GM21576 (cell line): Measurements from ENCODE around the gene SETD5.
A peak's percentile ranks its signal among the peaks of the same experiment; 100 is the strongest.

Experiments
- ATAC-seq: cut with Tn5 transposase; IDR thresholded peaks from one replicate; pipeline ENCODE4 v1.9.1; 2021; ENCODE audit warnings: mild to moderate bottlenecking, moderate library complexity; ENCODE audit not compliant: unreplicated experiment

SETD5 gene

DNA sequence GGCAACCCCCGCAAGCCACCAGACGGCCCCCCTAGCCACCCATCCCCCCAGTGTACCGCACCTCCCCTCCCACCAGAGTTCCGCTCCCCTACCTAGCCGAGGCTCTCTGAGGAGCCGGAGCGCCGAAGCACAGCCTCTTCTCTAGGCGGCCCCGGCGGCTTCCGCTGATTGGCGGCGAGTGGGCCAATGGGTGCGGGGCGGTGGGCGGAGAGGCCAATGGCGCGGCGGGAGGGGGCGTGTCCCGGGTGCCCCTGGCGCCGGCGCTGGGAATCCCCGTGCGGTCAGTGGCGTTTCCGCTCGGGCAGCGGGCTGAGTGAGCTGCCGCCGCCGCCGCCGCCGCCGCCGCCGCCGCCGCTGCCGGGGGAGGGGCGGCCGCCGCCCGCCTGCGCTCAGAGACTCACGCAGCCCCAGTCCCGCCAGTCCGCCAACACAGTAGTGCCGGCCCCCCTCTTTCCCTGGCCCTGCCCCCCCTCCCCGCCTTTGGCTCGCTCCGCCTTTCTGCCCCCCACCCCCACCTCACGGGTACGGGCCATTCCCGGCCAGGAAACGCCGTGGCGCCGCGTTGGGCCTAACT lies at the start of gene SETD5:
Gene SETD5, plus strand, starts transcription at position 284 of the 574 bp plus-strand sequence. CDS start 31,324 bp downstream, outside the sequence.
- ATAC-seq = peak; percentile 52

- no peak for ATAC-seq
Observed at GRCh38 chr3:9347887-9348286, 49.5 kb upstream of the SETD5 start.

- ATAC-seq = no peak
Observed at GRCh38 chr3:9349321-9350117, 47.9 kb upstream of the SETD5 start.

DNA sequence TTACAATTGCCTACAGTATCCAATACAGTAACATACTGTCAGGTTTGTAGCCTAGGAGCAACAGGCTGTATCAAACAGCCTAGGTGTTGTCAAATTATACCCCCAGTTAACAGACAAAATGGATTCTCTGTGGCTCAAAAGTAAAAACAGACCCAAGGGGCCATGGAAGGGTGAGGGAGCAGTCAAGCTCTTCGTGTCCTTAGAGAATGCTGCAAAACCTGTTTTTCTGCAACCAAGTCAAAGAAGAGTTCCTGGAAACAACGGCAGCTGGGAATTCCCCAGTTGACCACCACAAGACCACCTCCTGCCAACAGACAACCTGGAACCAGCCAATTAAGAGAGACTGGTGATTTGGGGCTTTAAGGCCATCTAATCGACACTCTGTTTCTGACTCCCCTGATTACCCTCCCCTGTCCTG lies 45.7 kb upstream of the SETD5 start:
- no peak for ATAC-seq

DNA sequence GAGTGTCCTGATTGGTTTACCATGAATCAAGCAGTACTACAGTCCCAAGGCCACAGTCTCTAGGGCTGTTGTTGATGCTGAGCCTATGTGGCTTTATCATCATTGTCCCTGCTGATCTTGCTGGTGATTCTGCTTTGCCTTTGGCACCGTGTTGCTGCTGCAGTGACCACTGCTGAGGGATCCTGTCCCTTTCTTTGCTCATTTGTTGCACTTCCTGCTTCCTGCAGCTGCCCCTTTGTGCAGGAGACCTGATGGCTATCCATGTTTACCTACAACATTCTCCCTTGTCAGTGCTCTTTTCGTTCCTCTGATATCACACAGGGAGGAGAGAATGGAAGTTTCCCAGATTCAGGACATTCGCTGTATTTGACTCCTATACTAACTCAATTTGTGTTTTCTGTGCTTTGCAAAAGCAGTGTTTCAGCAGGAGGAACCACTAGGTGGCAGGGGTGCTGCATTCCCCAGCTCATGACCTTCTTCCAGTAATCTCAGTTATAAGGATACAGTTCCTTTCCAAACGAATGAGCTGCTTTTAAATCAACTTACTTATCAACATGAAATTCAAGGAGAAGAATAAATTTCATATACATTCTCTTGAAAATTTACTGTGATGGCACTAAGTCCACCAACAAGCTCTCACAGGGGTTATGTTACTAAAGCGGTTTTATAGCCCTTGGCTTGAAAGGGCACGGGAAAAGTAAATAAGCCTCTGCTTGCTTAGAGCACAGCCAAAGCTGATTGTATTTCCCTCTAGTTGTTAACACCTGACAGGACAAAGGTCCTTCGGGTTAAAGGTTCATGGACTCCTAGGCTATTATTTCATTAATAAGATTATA lies 44.3 kb upstream of the SETD5 start:
- ATAC-seq = peak; percentile 58

DNA sequence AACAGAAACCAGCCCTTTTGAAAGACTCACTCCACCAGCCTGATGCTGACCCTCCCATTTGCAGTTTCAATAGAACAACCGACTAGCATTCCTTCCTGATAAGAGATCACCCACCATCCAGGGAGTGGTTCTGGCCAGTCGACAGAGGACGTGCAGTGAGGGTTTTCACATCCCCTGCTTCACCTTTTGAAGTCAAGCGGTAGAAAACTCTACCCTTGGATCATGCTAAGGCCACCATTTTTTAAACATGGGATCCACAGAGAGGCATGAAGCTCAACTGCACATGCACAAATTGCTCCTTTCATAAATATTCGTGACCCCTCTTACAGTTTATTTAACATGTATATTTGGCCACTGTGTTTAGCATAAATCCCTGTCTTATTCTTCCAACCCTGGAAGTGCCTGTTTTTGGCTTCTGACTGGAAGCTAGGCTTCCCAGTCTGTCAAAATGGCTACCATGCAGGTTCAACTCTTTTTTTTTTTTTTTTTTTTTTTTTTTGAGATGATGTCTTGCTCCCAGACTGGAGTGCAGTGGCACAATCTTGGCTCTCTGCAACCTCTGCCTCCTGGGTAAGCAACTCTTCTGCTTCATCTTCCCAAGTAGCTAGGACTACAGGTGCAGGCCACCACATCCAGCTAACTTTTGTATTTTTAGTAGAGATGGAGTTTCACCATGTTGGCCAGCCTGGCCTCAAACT lies 35.6 kb upstream of the SETD5 start:
- ATAC-seq = no peak

DNA sequence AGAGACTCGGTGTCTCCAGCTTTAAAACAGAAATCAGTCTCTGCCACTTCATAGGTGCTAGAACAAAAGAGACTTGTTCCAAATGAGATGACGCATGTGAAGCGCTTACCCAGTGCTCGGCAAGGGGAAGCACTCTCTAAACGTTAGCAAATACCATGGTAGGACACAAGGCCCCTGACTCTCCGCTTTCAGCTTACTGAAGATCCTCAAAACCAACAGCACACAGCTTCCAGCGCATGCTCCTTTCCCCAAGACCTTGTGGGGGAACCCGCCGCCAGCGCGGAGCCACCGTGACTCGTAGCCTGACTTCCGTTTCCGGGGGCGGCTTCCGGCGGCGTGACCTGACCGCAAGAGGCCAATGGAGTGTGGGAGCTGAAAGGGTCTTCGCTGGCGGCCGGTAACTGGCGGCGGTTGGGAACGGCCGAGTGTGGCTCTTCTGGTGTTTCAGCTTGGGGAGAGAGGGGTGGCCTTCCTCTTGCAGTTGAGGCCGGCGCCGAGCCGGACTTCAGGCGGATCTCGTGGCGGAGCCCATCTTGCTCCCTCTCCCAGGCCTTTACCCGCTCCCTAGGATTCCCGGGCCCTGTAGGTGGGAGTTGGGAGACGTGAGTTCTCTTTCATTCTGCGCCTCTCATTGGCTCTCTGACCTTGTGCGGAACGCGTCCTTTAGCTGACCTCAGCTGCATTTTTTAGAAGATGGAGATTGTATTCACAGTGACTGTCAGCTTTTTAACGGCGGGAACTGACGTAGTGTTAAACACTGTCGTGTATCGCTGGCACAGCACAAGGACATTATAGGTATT lies 34.5 kb upstream of the SETD5 start, which contains the start of gene THUMPD3:
Gene THUMPD3, plus strand, starts transcription at position 324 of the 800 bp plus-strand sequence. CDS start 2,015 bp downstream, outside the sequence.
- ATAC-seq = peak; percentile 97

DNA sequence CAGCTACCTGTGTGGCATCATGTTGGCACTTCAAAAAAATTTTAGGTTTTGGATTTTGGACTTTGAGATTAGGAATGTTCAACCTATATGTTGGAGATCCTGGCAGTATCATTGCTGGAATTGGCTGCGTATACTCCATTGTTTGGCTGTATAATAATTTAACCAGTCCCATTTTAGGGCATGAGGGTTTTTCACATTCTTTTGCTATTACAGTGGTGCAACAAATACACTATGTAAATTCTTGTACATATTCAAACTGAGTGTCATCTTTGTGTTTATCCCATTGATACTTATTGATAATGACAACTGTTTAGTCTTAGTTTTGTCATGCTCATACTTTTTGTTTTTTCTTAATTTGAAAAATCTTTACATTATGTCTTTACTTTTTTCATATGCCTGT lies 27.9 kb upstream of the SETD5 start:
- ATAC-seq = no peak

DNA sequence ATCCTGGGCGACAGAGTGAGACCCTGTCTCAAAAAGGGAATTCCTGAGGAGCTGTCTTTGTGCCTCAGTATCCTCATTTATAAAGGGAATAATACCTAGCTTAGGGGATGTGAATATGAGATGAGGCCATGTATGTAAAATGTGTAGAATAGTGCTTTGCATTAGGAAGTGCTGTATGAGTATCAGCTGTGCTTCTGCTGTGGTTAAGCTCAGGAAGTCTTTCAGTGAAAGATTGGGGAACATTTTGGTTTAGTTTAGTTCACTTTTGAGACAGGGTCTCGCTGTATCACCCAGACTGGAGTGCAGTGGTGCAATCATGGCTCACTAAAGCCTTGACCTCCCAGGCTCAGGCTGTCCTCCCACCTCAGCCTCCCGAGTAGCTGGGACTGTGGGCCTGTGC lies 23.9 kb upstream of the SETD5 start:
- no peak for ATAC-seq

DNA sequence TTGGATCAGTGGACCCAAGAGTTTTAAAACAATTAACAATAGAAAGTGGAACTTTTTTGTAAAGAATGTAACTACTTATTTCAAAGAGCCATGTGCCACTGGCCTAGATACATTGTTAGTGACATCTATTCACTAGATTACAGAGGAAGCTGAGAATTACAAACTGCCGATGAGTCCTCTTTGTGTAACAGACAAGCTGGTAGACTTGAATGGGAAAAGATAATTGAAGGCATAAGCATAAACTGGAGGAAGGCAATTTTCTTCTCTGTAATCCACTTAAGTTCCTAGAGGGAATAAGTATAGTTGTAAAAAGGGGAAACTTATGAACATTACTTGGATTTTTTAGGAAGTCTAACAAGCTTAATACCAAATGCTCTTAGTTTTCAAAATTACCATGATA lies 19.4 kb upstream of the SETD5 start:
- no peak for ATAC-seq

DNA sequence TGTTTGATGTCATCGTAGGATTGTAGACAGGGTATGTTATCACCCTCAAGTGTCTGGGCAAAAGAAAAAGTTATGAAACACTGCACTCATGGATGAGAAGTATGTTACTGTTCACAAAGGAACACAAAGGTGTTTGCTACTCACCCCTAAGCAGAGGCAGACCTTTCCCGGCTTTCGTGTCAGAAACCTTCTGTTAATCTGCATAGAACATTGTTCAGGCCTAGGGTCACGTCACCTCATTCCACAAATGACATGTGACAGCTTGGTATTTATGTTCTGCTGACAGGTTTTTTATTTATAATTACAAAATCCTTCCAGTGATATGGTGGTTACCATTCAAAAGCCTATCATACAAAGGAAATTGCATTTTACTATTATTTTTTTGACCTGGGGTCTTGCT lies 18.1 kb upstream of the SETD5 start:
- ATAC-seq = no peak

DNA sequence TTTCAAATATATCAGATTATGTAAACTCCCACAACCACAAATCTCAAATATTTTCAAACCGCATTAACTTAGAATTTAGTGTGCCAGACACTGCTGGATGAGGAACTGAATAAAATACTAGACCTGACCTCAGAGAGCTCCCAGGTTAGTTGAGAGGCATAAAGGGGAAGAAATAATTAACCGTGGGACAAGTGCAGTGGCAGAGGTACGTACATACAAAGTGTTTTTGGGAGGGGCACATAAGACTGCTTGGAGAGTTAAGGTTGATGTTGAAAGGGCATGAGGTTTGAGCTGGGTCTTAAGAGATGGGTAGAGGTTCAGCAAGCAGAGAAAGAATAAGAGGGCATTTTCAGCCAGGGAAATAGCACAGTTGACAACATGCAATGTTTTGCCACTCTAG lies 17.4 kb upstream of the SETD5 start:
- no peak for ATAC-seq

DNA sequence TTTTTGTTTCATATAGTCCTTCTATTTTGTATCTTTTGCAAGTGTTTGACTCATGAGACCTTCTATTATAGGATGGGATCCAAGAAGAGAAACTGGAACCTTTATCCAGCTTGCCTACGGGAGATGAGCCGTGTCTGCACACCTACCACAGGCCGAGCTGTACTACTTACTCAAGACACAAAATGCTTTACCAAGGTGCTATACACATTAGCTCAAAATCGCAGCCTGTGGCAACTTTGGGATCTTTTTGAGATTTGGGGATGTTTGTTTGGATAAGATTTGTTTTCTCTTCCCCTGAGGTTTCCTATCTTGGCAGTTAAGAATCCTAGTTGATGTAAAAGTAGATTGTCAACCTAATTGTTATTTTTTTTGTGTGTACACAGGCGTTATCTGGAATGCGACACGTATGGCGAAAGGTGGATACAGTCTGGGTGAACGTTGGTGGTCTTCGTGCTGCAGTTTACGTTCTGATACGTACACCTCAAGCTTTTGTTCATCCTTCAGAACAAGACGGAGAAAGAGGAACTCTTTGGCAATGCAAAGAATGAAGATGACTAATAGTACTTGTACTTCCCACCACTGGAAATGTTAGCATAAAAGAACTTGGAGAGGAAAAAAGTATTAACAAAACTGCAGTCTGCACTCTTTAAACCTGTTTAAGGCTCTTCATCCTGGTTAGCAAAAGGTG lies 13.1 kb upstream of the SETD5 start:
- no peak for ATAC-seq

DNA sequence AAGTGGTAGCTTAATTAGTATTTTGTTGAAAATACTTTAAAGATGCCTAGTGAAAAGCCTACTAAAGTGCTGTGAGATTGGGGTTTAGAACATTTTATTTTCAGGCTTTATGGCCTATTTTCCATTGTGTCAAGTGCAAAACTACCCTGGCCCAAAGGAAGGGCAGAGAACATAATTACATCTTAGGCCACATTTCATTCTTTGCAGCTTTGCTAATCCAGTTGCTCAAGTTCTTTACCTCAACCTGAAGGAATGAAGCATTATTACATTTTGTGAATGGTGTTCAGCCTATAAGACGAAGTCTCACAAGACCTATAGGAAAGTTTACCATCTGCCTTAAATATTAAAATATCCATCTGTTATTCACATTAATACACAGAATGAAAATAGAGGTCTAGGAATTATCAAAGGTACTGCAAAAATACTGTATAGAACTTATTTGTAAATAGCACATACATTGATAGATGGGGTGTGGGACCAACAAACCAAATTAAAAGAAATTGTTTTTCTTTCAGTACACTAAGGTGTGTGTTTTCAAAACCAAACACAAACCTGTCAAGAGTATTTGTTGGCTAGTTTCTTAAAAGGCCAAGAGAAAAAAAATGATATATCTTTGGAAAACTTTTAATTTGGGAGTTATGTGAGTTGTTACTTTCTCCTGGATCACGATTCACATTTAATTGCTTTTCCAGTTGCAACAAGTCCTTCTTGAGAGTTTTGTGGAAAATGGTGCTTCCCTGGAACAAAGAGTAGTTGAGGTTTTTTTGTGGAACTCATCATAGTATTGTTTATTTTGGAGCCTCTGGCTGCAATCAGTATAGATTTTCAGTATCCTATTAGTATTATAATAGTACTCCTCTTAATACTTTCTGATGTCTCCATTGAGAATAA lies 12.0 kb upstream of the SETD5 start:
- no peak for ATAC-seq

DNA sequence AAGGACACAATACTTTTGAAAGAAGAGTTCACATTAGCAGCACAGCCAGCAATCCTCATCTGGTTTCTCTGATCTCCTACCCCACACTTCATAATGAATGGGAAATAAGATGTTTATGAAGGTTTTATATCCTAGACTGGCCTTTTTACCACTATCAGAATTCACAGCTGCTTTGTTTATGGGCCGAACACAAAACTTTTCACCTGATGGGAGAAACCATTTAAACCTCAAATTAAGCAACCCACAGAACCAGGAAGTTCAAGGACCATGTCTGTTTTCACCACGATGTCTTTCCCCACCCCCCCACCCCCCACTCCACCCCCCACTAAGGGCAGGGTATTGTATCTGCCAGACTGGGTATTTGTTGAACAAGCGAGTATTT lies 11.3 kb upstream of the SETD5 start:
- ATAC-seq = no peak

DNA sequence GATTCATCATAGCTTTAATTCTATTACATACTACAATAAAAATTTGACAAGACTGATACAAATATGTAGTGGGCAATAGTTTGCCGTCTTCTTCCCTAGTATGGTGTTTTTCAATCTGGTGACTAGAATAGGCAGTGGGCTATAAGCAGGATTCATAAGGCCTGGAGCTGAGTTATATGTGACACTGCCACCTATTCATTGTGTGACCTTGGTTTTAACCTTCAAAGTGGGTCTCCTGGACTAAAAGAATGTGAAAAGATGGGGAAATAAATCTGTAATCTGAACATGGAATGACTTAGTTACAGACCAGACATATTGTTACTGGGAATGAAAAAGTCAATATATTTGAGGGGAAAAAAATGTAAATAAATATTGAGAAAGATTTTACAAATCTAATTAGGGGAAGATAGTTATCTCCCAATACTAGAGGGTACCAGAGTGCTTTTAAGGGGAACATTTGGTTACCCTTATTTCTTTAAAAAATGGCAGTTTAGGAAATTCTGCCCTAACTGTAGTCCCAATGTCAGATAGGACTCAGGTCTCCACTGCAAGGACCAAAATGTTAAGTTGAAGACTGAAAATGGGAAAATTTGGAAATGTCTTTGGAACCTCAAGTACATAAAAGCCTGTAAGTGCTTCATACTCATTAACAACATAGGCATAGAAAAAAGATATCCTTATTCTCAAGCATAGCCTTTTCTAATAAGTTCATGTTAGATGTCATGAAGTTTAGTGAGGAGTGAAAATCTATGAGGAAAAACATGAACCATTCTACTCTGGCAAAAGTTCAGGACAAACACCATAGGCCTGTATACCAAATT lies 10.7 kb upstream of the SETD5 start:
- ATAC-seq = no peak

DNA sequence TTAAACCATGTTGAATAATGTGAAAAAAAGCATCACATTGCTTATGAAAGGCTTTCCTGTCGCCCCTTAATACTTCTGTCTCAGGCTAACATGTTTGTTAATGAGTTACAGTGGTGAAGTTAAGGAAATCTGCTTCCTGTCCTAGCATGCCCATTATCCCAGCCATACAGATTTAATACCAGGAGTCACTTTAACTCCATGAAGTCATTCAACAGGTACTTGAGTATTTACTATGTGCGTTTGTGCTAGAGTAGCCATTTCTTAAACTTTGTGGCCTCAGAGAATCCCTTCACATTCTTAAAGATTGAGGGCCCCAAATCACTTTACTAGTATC lies 10.1 kb upstream of the SETD5 start:
- no peak for ATAC-seq

- no peak for ATAC-seq
Observed at GRCh38 chr3:9388142-9388541, 9.3 kb upstream of the SETD5 start.
